CD14-positive monocyte (primary cell): ENCODE results near the gene ACTL6A. TPM values are rescaled to one million over a fixed set of nuclear protein-coding genes. Genes with fewer than 3 reads are reported as not detected.

ENCODE experiments used
- DNase-seq, 3 donors: peaks; one replicate each; pipeline ENCODE4 v3.0.0-alpha.2; 2011 to 2022
- H2AFZ ChIP-seq: 2 replicates; pipeline ENCODE4 v1.6.0; 2012; ENCODE audit warnings: mild to moderate bottlenecking, low read depth, low read length, inconsistent platforms; ENCODE audit not compliant: insufficient read depth, poor library complexity, severe bottlenecking
- H3K27ac ChIP-seq, 2 donors: 1 replicate in 1 of 2; 2 replicates in 1 of 2; pipeline ENCODE4 v1.5.1; 2012 to 2013; ENCODE audit warnings: low read length in 2 of 2, control low read depth in 1 of 2, inconsistent platforms in 1 of 2, low read depth in 1 of 2, mild to moderate bottlenecking in 1 of 2
- H3K27me3 ChIP-seq, 2 donors: one replicate each; pipeline versions ENCODE4 v1.6.0 to v1.6.1; 2011 to 2013; ENCODE audit warnings: low read length in 2 of 2; ENCODE audit not compliant: control insufficient read depth in 2 of 2, insufficient read depth in 2 of 2
- H3K36me3 ChIP-seq, 2 donors: replicated peaks in 1 of 2; 1 replicate in 1 of 2; 2 replicates in 1 of 2; pipeline versions ENCODE4 v1.5.1 to v1.6.1; 2012 to 2013; ENCODE audit warnings: low read length in 2 of 2, control low read depth in 1 of 2, inconsistent platforms in 1 of 2, mild to moderate bottlenecking in 1 of 2; ENCODE audit not compliant: insufficient read depth in 2 of 2, control insufficient read depth in 1 of 2
- H3K4me1 ChIP-seq, 2 donors: 1 replicate in 1 of 2; 2 replicates in 1 of 2; pipeline versions ENCODE4 v1.5.1 to v1.6.1; 2012 to 2013; ENCODE audit warnings: low read length in 2 of 2, control low read depth in 1 of 2, inconsistent platforms in 1 of 2, mild to moderate bottlenecking in 1 of 2, moderate library complexity in 1 of 2; ENCODE audit not compliant: insufficient read depth in 2 of 2, control insufficient read depth in 1 of 2
- H3K4me2 ChIP-seq: replicated peaks from 2 replicates; pipeline ENCODE3; 2012; ENCODE audit warnings: low read length, moderate library complexity, mild to moderate bottlenecking; ENCODE audit not compliant: poor library complexity, severe bottlenecking; ENCODE audit errors: extremely low read depth
- H3K4me3 ChIP-seq, 3 experiments: fragments of 200-600 bp in 1 of 3; sonication (generic) in 1 of 3; replicated peaks in 1 of 3; 1 replicate in 2 of 3; 2 replicates in 1 of 3; pipeline ENCODE4 v1.5.1; 2011 to 2013; ENCODE audit warnings: low read length in 3 of 3, mild to moderate bottlenecking in 3 of 3, control low read depth in 2 of 3, low read depth in 2 of 3, inconsistent platforms in 1 of 3, moderate library complexity in 1 of 3
- H3K79me2 ChIP-seq: 2 replicates; pipeline ENCODE4 v1.6.0; 2012; ENCODE audit warnings: mild to moderate bottlenecking, control low read depth, inconsistent platforms, low read length, moderate library complexity; ENCODE audit not compliant: insufficient read depth
- H3K9ac ChIP-seq: 2 replicates; pipeline ENCODE4 v1.6.0; 2017; ENCODE audit warnings: low read length, mild to moderate bottlenecking; ENCODE audit not compliant: insufficient read depth, poor library complexity, severe bottlenecking
- H3K9me3 ChIP-seq, 2 donors: replicated peaks in 1 of 2; 1 replicate in 1 of 2; 2 replicates in 1 of 2; pipeline versions ENCODE4 v1.5.1 to v1.6.1; 2012 to 2013; ENCODE audit warnings: low read length in 2 of 2, control low read depth in 1 of 2; ENCODE audit not compliant: control insufficient read depth in 1 of 2, insufficient read depth in 1 of 2
- H4K20me1 ChIP-seq: 2 replicates; pipeline ENCODE4 v1.6.0; 2012; ENCODE audit warnings: mild to moderate bottlenecking, low read length, control low read depth, moderate library complexity; ENCODE audit not compliant: insufficient read depth
- H3K27ac Mint-ChIP-seq, 7 donors: one replicate each; pipeline ENCODE4 v1.8.0; 2020; ENCODE audit warnings: mild to moderate bottlenecking in 7 of 7, mixed read lengths in 7 of 7, moderate library complexity in 6 of 7, inconsistent platforms in 2 of 7
- H3K27me3 Mint-ChIP-seq, 3 donors: one replicate each; pipeline ENCODE4 v1.8.0; 2021 to 2022; ENCODE audit warnings: low read depth in 3 of 3, mild to moderate bottlenecking in 3 of 3, mixed read lengths in 3 of 3, moderate library complexity in 3 of 3, inconsistent platforms in 1 of 3
- H3K36me3 Mint-ChIP-seq, 2 donors: one replicate each; pipeline ENCODE4 v1.8.0; 2020; ENCODE audit warnings: mixed read lengths in 2 of 2, inconsistent platforms in 1 of 2, mild to moderate bottlenecking in 1 of 2
- H3K4me1 Mint-ChIP-seq: one replicate; pipeline ENCODE4 v1.8.0; 2020; ENCODE audit warnings: mild to moderate bottlenecking, mixed read lengths
- H3K4me3 Mint-ChIP-seq, 2 donors: one replicate each; pipeline ENCODE4 v1.8.0; 2020; ENCODE audit warnings: mild to moderate bottlenecking in 2 of 2, mixed read lengths in 2 of 2, moderate library complexity in 1 of 2
- H3K9me3 Mint-ChIP-seq, 7 donors: one replicate each; pipeline ENCODE4 v1.8.0; 2020 to 2022; ENCODE audit warnings: mixed read lengths in 7 of 7, mild to moderate bottlenecking in 6 of 7, moderate library complexity in 6 of 7, inconsistent platforms in 2 of 7
- WGBS: methylation state at CpG from one replicate; pipeline ENCODE4 v1.1.5; 2013; ENCODE audit warnings: missing lambda C conversion rate; ENCODE audit not compliant: insufficient coverage; 5-methylcytosine and 5-hydroxymethylcytosine counted together
- intact Hi-C, 2 donors: fragments of 100-400 bp; cut with micrococcal nuclease; formaldehyde crosslinking; loops; one replicate each; pipeline versions ENCODE4 v1.15.0 to v1.15.1; 2023
- polyA plus RNA-seq, 3 donors: library from polyadenylated mRNA; depleted of rRNA in 1 of 3; unstranded in 2 of 3; stranded (reverse) in 1 of 3; fragments of 300-500 nt in 2 of 3; fragments of >200 nt in 1 of 3; fragmentation: Illumina TruSeq in 2 of 3; gene quantifications; 1 replicate in 2 of 3; 2 replicates in 1 of 3; pipeline ENCODE4 v1.2.3, GENCODE V29; 2012 to 2021
- TF ChIP-seq, protein P1 (sequence below): fragments of 200-600 bp; IDR thresholded peaks from one replicate; pipeline ENCODE4 v1.8.0; 2022; ENCODE audit warnings: antibody characterized with exemption, mild to moderate bottlenecking

The ACTL6A gene
- polyA plus RNA-seq, 3 donors = 28.2 to 37.2 (median 35.9) TPM

DNA sequence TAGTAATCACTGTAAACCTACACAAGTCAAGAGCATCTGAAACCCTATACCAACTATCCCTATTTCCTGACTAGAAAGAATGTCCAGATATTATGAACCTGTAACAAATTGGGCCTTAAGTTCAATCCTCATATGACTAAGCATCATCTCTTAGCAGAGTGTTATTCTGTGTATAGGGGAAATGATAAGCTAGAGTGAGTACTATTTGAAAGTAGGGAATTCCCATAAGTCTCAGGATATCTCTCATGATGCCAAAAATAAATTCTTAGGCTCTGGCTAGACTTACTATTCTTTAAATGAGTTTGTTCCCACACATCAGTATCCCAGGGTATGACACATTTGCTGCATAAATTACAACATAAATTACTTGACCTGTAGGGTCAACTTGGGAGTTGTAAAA is 26.4 kb downstream of the ACTL6A start:
- H3K4me1 ChIP-seq = no peaks in the 10 kb centered on the region
- no peak overlapping the region for H2AFZ ChIP-seq
- Mint-ChIP-seq H3K27ac (no peak overlapping the region), H3K27me3 (no peaks in the 10 kb centered on the region), H3K4me3 (no peak overlapping the region), H3K4me1 (no peaks in the 10 kb centered on the region), H3K36me3 (peaks cover 64 to 88% of the 10 kb centered on the region in 2 donors), H3K9me3 (no peaks in the 10 kb centered on the region)
- intact Hi-C loops = no loop called here
- no peak for DNase-seq
- no peaks in the 10 kb centered on the region for H3K9me3 ChIP-seq
- no peak overlapping the region for H3K4me3 ChIP-seq
- no peak overlapping the region for H3K4me2 ChIP-seq
- H3K36me3 ChIP-seq = peaks cover 92 to 100% of the 10 kb centered on the region in 2 donors
- H4K20me1 ChIP-seq = no peaks in the 10 kb centered on the region
- TF ChIP-seq, protein P1, sequence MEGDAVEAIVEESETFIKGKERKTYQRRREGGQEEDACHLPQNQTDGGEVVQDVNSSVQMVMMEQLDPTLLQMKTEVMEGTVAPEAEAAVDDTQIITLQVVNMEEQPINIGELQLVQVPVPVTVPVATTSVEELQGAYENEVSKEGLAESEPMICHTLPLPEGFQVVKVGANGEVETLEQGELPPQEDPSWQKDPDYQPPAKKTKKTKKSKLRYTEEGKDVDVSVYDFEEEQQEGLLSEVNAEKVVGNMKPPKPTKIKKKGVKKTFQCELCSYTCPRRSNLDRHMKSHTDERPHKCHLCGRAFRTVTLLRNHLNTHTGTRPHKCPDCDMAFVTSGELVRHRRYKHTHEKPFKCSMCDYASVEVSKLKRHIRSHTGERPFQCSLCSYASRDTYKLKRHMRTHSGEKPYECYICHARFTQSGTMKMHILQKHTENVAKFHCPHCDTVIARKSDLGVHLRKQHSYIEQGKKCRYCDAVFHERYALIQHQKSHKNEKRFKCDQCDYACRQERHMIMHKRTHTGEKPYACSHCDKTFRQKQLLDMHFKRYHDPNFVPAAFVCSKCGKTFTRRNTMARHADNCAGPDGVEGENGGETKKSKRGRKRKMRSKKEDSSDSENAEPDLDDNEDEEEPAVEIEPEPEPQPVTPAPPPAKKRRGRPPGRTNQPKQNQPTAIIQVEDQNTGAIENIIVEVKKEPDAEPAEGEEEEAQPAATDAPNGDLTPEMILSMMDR = no peak
- no peak overlapping the region for H3K9ac ChIP-seq
- H3K79me2 ChIP-seq = no peaks in the 10 kb centered on the region
- no peak overlapping the region for H3K27ac ChIP-seq
- H3K27me3 ChIP-seq = no peaks in the 10 kb centered on the region

DNA sequence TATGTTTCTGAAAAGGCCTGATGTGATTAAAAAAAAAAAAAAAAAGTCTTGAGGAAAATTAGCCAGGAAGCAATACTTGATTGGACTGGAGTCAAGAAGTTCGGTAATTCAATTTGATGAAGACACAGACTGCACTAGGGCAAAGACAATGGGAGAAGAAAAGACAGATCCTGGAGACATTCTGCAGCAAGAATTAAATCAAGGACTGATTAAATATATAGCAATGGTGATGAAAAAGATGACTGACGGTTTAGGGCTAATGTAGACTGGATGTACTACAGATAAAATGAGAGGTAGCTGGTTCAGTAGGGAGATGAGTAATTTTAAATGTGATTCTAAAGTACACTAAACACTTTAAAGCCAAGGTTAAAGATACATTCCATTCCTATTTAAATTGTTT is 27.9 kb downstream of the ACTL6A start:
- no peaks in the 10 kb centered on the region for H3K79me2 ChIP-seq
- H3K27ac Mint-ChIP-seq = peak overlapping the region in 1 of 7 donors; percentile 26
- H3K27ac ChIP-seq = no peak overlapping the region
- H3K4me1 Mint-ChIP-seq = no peaks in the 10 kb centered on the region
- H3K36me3 ChIP-seq = peaks cover 91 to 100% of the 10 kb centered on the region in 2 donors
- H3K9me3 Mint-ChIP-seq = no peaks in the 10 kb centered on the region
- no peak for DNase-seq
- H3K4me1 ChIP-seq = no peaks in the 10 kb centered on the region
- intact Hi-C loops = no loop called here
- no peaks in the 10 kb centered on the region for H4K20me1 ChIP-seq
- no peak overlapping the region for H3K9ac ChIP-seq
- 100% methylated on average over 1 of the region's 2 CpGs for WGBS
- no peak overlapping the region for H2AFZ ChIP-seq
- H3K4me3 ChIP-seq = no peak overlapping the region
- no peak overlapping the region for H3K4me3 Mint-ChIP-seq
- H3K27me3 Mint-ChIP-seq = no peaks in the 10 kb centered on the region
- H3K4me2 ChIP-seq = no peak overlapping the region
- no peaks in the 10 kb centered on the region for H3K9me3 ChIP-seq
- peaks cover 69 to 89% of the 10 kb centered on the region in 2 donors for H3K36me3 Mint-ChIP-seq
- TF ChIP-seq, protein P1 = no peak
- no peaks in the 10 kb centered on the region for H3K27me3 ChIP-seq
